Activated T-helper 17 cell treated with anti-CD3 and anti-CD28 coated beads, Interleukin-2, amount 50 U/mL, for 72 hours (primary cell): ENCODE measurements around the gene ZBTB40. TPM values are rescaled to one million over a fixed set of nuclear protein-coding genes. Genes with fewer than 3 reads are reported as not detected.

ENCODE experiments used
- ATAC-seq: fragments of 150-1000 bp; cut with Tn5 transposase; replicated peaks from 2 replicates; pipeline ENCODE4 v1.10.0; 2021; ENCODE audit warnings: mild to moderate bottlenecking, moderate library complexity
- H3K27ac Mint-ChIP-seq: one replicate; pipeline ENCODE4 v1.8.0; 2022; ENCODE audit warnings: mixed read lengths
- H3K27me3 Mint-ChIP-seq: one replicate; pipeline ENCODE4 v1.8.0; 2022; ENCODE audit warnings: mixed read lengths
- H3K36me3 Mint-ChIP-seq: one replicate; pipeline ENCODE4 v1.8.0; 2022; ENCODE audit warnings: low read depth, mild to moderate bottlenecking, mixed read lengths
- H3K4me1 Mint-ChIP-seq: one replicate; pipeline ENCODE4 v1.8.0; 2022; ENCODE audit warnings: mixed read lengths
- H3K4me3 Mint-ChIP-seq: one replicate; pipeline ENCODE4 v1.8.0; 2022; ENCODE audit warnings: mild to moderate bottlenecking, mixed read lengths
- H3K9me3 Mint-ChIP-seq: one replicate; pipeline ENCODE4 v1.8.0; 2022; ENCODE audit warnings: mixed read lengths
- total RNA-seq, 2 donors: library from RNA; stranded (reverse); gene quantifications; one replicate each; pipeline ENCODE4 v1.2.3, GENCODE V29; 2022

The ZBTB40 gene
- total RNA-seq, 2 donors from 2014 or later = 20.4 to 21.4 TPM

- H3K27ac Mint-ChIP-seq = no peak overlapping the region
- H3K27me3 Mint-ChIP-seq = peaks cover 8% of the 10 kb centered on the region
- H3K4me3 Mint-ChIP-seq = no peak overlapping the region
- no peaks in the 10 kb centered on the region for H3K4me1 Mint-ChIP-seq
- H3K36me3 Mint-ChIP-seq = no peaks in the 10 kb centered on the region
- no peaks in the 10 kb centered on the region for H3K9me3 Mint-ChIP-seq
- no peak for ATAC-seq
These were observed 118.7 kb downstream of the ZBTB40 start for GRCh38 chr1:22570140-22570909.

- no peaks in the 10 kb centered on the region for H3K4me1 Mint-ChIP-seq
- ATAC-seq = no peak
- no peak overlapping the region for H3K27ac Mint-ChIP-seq
- no peaks in the 10 kb centered on the region for H3K36me3 Mint-ChIP-seq
- H3K27me3 Mint-ChIP-seq = peaks cover 8% of the 10 kb centered on the region
- H3K4me3 Mint-ChIP-seq = no peak overlapping the region
- no peaks in the 10 kb centered on the region for H3K9me3 Mint-ChIP-seq
These were observed 121.2 kb downstream of the ZBTB40 start for GRCh38 chr1:22572818-22573217.

- no peaks in the 10 kb centered on the region for H3K9me3 Mint-ChIP-seq
- no peak overlapping the region for H3K27ac Mint-ChIP-seq
- no peaks in the 10 kb centered on the region for H3K36me3 Mint-ChIP-seq
- H3K4me1 Mint-ChIP-seq = no peaks in the 10 kb centered on the region
- H3K4me3 Mint-ChIP-seq = no peak overlapping the region
- H3K27me3 Mint-ChIP-seq = peaks cover 8% of the 10 kb centered on the region
- no peak for ATAC-seq
These were observed 121.6 kb downstream of the ZBTB40 start for GRCh38 chr1:22573237-22573636.

- Mint-ChIP-seq H3K27ac (no peak overlapping the region), H3K4me3 (no peak overlapping the region), H3K4me1 (no peaks in the 10 kb centered on the region), H3K36me3 (no peaks in the 10 kb centered on the region), H3K27me3 (peaks cover 5% of the 10 kb centered on the region), H3K9me3 (peaks cover 4% of the 10 kb centered on the region)
- no peak for ATAC-seq
These were observed 124.0 kb downstream of the ZBTB40 start for GRCh38 chr1:22575532-22576149.

- ATAC-seq = no peak
- no peaks in the 10 kb centered on the region for H3K36me3 Mint-ChIP-seq
- H3K4me3 Mint-ChIP-seq = no peak overlapping the region
- H3K4me1 Mint-ChIP-seq = no peaks in the 10 kb centered on the region
- H3K27ac Mint-ChIP-seq = no peak overlapping the region
- peaks cover 4% of the 10 kb centered on the region for H3K9me3 Mint-ChIP-seq
- peaks cover 5% of the 10 kb centered on the region for H3K27me3 Mint-ChIP-seq
These were observed 124.5 kb downstream of the ZBTB40 start for GRCh38 chr1:22576150-22576544.

- Mint-ChIP-seq H3K9me3 (peaks cover 4% of the 10 kb centered on the region), H3K27ac (no peak overlapping the region), H3K4me3 (no peak overlapping the region), H3K4me1 (no peaks in the 10 kb centered on the region), H3K36me3 (no peaks in the 10 kb centered on the region), H3K27me3 (peaks cover 5% of the 10 kb centered on the region)
- ATAC-seq = no peak
These were observed 125.0 kb downstream of the ZBTB40 start for GRCh38 chr1:22576617-22577016.

- H3K9me3 Mint-ChIP-seq = peaks cover 4% of the 10 kb centered on the region
- no peaks in the 10 kb centered on the region for H3K27me3 Mint-ChIP-seq
- ATAC-seq = no peak
- no peak overlapping the region for H3K27ac Mint-ChIP-seq
- H3K36me3 Mint-ChIP-seq = no peaks in the 10 kb centered on the region
- no peak overlapping the region for H3K4me3 Mint-ChIP-seq
- no peaks in the 10 kb centered on the region for H3K4me1 Mint-ChIP-seq
These were observed 127.2 kb downstream of the ZBTB40 start for GRCh38 chr1:22578732-22579361.

GRCh38 chr1:22579541-22580155 lies 128.0 kb downstream of the ZBTB40 start:
- ATAC-seq = no peak
- H3K9me3 Mint-ChIP-seq = peaks cover 4% of the 10 kb centered on the region

More at GRCh38 chr1:22579541-22580155, 128.0 kb downstream of the ZBTB40 start:
- no peak overlapping the region for H3K4me3 Mint-ChIP-seq
- no peaks in the 10 kb centered on the region for H3K4me1 Mint-ChIP-seq
- peaks cover under 1% of the 10 kb centered on the region for H3K27me3 Mint-ChIP-seq
- no peaks in the 10 kb centered on the region for H3K36me3 Mint-ChIP-seq
- no peak overlapping the region for H3K27ac Mint-ChIP-seq

Other genes with a start within 250 kb of the ZBTB40 start
- not detected for gene EPHA8, start 111.6 kb downstream of the ZBTB40 start, total RNA-seq
- gene C1QA, start 184.8 kb downstream of the ZBTB40 start, total RNA-seq = not detected
- not detected for gene C1QC, start 191.8 kb downstream of the ZBTB40 start, total RNA-seq
- not detected for gene C1QB, start 201.4 kb downstream of the ZBTB40 start, total RNA-seq